T-helper 2 cell treated with Interferon-gamma antibody and Interleukin-4, amounts not matched to agents 5 μg/mL and 100 μg/mL, for 36 hours (primary cell): ENCODE data around the gene CACHD1.
"Not testable (repeated sequence)": the region's sequence is repeated elsewhere in the genome, so short reads cannot be mapped to it uniquely, and the experiment has no call there.

ENCODE experiments used
- DNase-seq: peaks from one replicate; pipeline ENCODE4 v3.0.0; 2021; ENCODE audit warnings: low spot score
- H3K27ac Mint-ChIP-seq: one replicate; pipeline ENCODE4 v1.8.0; 2021; ENCODE audit warnings: mild to moderate bottlenecking, mixed read lengths
- H3K27me3 Mint-ChIP-seq: one replicate; pipeline ENCODE4 v1.8.0; 2021; ENCODE audit warnings: low read depth, mixed read lengths
- H3K36me3 Mint-ChIP-seq: one replicate; pipeline ENCODE4 v1.8.0; 2021; ENCODE audit warnings: low read depth, mixed read lengths
- H3K4me1 Mint-ChIP-seq: one replicate; pipeline ENCODE4 v1.8.0; 2021; ENCODE audit warnings: low read depth, mixed read lengths
- H3K4me3 Mint-ChIP-seq: one replicate; pipeline ENCODE4 v1.8.0; 2022; ENCODE audit warnings: mild to moderate bottlenecking, moderate library complexity, mixed read lengths
- H3K9me3 Mint-ChIP-seq: one replicate; pipeline ENCODE4 v1.8.0; 2021; ENCODE audit warnings: mixed read lengths

The CACHD1 gene

GRCh38 chr1:64495878-64496277 lies 25.9 kb downstream of the CACHD1 start:
- H3K4me3 Mint-ChIP-seq, result no peak overlapping the region
- H3K36me3 Mint-ChIP-seq, result no peaks in the 10 kb centered on the region
- H3K27ac Mint-ChIP-seq, result no peak overlapping the region
- no peak for DNase-seq
- no peaks in the 10 kb centered on the region for H3K9me3 Mint-ChIP-seq
- H3K27me3 Mint-ChIP-seq, result peaks cover 33% of the 10 kb centered on the region
- H3K4me1 Mint-ChIP-seq, result peaks cover 2% of the 10 kb centered on the region

GRCh38 chr1:64496606-64497005 lies 26.7 kb downstream of the CACHD1 start:
- peaks cover 30% of the 10 kb centered on the region for H3K27me3 Mint-ChIP-seq
- H3K4me1 Mint-ChIP-seq, result peaks cover 2% of the 10 kb centered on the region
- no peak overlapping the region for H3K27ac Mint-ChIP-seq
- H3K36me3 Mint-ChIP-seq, result no peaks in the 10 kb centered on the region
- no peak overlapping the region for H3K4me3 Mint-ChIP-seq
- H3K9me3 Mint-ChIP-seq, result no peaks in the 10 kb centered on the region
- DNase-seq, result no peak

- H3K4me3 Mint-ChIP-seq, result no peak overlapping the region
- peaks cover 2% of the 10 kb centered on the region for H3K4me1 Mint-ChIP-seq
- peaks cover 35% of the 10 kb centered on the region for H3K27me3 Mint-ChIP-seq
- no peak overlapping the region for H3K27ac Mint-ChIP-seq
- DNase-seq, result no peak
- H3K9me3 Mint-ChIP-seq, result no peaks in the 10 kb centered on the region
- no peaks in the 10 kb centered on the region for H3K36me3 Mint-ChIP-seq
Observed at GRCh38 chr1:64497088-64497883, 27.4 kb downstream of the CACHD1 start.

GRCh38 chr1:64498325-64498724 lies 28.4 kb downstream of the CACHD1 start:
- Mint-ChIP-seq H3K27me3 (peaks cover 43% of the 10 kb centered on the region), H3K27ac (no peak overlapping the region), H3K4me1 (peaks cover 2% of the 10 kb centered on the region), H3K9me3 (no peaks in the 10 kb centered on the region), H3K36me3 (no peaks in the 10 kb centered on the region), H3K4me3 (no peak overlapping the region)
- DNase-seq, result no peak

- Mint-ChIP-seq H3K27me3 (peaks cover 45% of the 10 kb centered on the region), H3K27ac (no peak overlapping the region), H3K4me3 (no peak overlapping the region), H3K9me3 (no peaks in the 10 kb centered on the region), H3K4me1 (peaks cover 2% of the 10 kb centered on the region), H3K36me3 (no peaks in the 10 kb centered on the region)
- no peak for DNase-seq
Observed at GRCh38 chr1:64499011-64499410, 29.1 kb downstream of the CACHD1 start.

- peaks cover 41% of the 10 kb centered on the region for H3K27me3 Mint-ChIP-seq
- no peak for DNase-seq
- peaks cover 4% of the 10 kb centered on the region for H3K4me1 Mint-ChIP-seq
- no peak overlapping the region for H3K27ac Mint-ChIP-seq
- H3K36me3 Mint-ChIP-seq, result no peaks in the 10 kb centered on the region
- H3K4me3 Mint-ChIP-seq, result no peak overlapping the region
- H3K9me3 Mint-ChIP-seq, result no peaks in the 10 kb centered on the region
Observed at GRCh38 chr1:64499966-64500365, 30.0 kb downstream of the CACHD1 start.

- no peak for DNase-seq
- Mint-ChIP-seq H3K4me1 (peaks cover 12% of the 10 kb centered on the region), H3K27me3 (peaks cover 42% of the 10 kb centered on the region), H3K4me3 (no peak overlapping the region), H3K27ac (no peak overlapping the region), H3K9me3 (no peaks in the 10 kb centered on the region), H3K36me3 (no peaks in the 10 kb centered on the region)
Observed at GRCh38 chr1:64502083-64502482, 32.2 kb downstream of the CACHD1 start.

GRCh38 chr1:64502931-64503330 lies 33.0 kb downstream of the CACHD1 start:
- no peak overlapping the region for H3K27ac Mint-ChIP-seq
- DNase-seq, result no peak

GRCh38 chr1:64505232-64505943 lies 35.5 kb downstream of the CACHD1 start:
- peak overlapping the region; percentile 83 for H3K27ac Mint-ChIP-seq
- no peaks in the 10 kb centered on the region for H3K36me3 Mint-ChIP-seq
- DNase-seq, result peak; percentile 8
- H3K4me3 Mint-ChIP-seq, result peak overlapping the region; percentile 89
- H3K9me3 Mint-ChIP-seq, result no peaks in the 10 kb centered on the region
- peaks cover 12% of the 10 kb centered on the region for H3K4me1 Mint-ChIP-seq
- H3K27me3 Mint-ChIP-seq, result peaks cover 42% of the 10 kb centered on the region

More at GRCh38 chr1:64502931-64503330, 33.0 kb downstream of the CACHD1 start:
- Mint-ChIP-seq H3K4me3 (no peak overlapping the region), H3K4me1 (peaks cover 12% of the 10 kb centered on the region), H3K36me3 (no peaks in the 10 kb centered on the region), H3K27me3 (peaks cover 43% of the 10 kb centered on the region), H3K9me3 (no peaks in the 10 kb centered on the region)

GRCh38 chr1:64505944-64506655 lies 36.2 kb downstream of the CACHD1 start:
- H3K9me3 Mint-ChIP-seq, result no peaks in the 10 kb centered on the region
- peak overlapping the region; percentile 89 for H3K4me3 Mint-ChIP-seq
- H3K27ac Mint-ChIP-seq, result peak overlapping the region; percentile 83
- peaks cover 40% of the 10 kb centered on the region for H3K27me3 Mint-ChIP-seq
- DNase-seq, result peak; percentile 5
- H3K36me3 Mint-ChIP-seq, result no peaks in the 10 kb centered on the region
- H3K4me1 Mint-ChIP-seq, result peaks cover 12% of the 10 kb centered on the region

- Mint-ChIP-seq H3K27ac (no peak overlapping the region), H3K9me3 (no peaks in the 10 kb centered on the region), H3K4me3 (no peak overlapping the region), H3K4me1 (peaks cover 12% of the 10 kb centered on the region), H3K36me3 (no peaks in the 10 kb centered on the region), H3K27me3 (peaks cover 23% of the 10 kb centered on the region)
- no peak for DNase-seq
Observed at GRCh38 chr1:64508629-64509028, 38.7 kb downstream of the CACHD1 start.

GRCh38 chr1:64511044-64511443 lies 41.1 kb downstream of the CACHD1 start:
- Mint-ChIP-seq H3K27me3 (peaks cover 15% of the 10 kb centered on the region), H3K4me1 (peaks cover 4% of the 10 kb centered on the region), H3K9me3 (no peaks in the 10 kb centered on the region), H3K4me3 (no peak overlapping the region), H3K27ac (no peak overlapping the region), H3K36me3 (no peaks in the 10 kb centered on the region)
- no peak for DNase-seq

GRCh38 chr1:64512206-64512605 lies 42.3 kb downstream of the CACHD1 start:
- H3K36me3 Mint-ChIP-seq, H3K27me3 Mint-ChIP-seq, DNase-seq, H3K9me3 Mint-ChIP-seq, H3K4me1 Mint-ChIP-seq, H3K4me3 Mint-ChIP-seq, H3K27ac Mint-ChIP-seq: not testable (repeated sequence)

GRCh38 chr1:64513545-64513944 lies 43.6 kb downstream of the CACHD1 start:
- no peak overlapping the region for H3K27ac Mint-ChIP-seq
- H3K27me3 Mint-ChIP-seq, result peaks cover 3% of the 10 kb centered on the region
- DNase-seq, result no peak
- no peaks in the 10 kb centered on the region for H3K4me1 Mint-ChIP-seq
- no peaks in the 10 kb centered on the region for H3K36me3 Mint-ChIP-seq
- H3K4me3 Mint-ChIP-seq, result no peak overlapping the region
- H3K9me3 Mint-ChIP-seq, result no peaks in the 10 kb centered on the region
